A549 treated with dexamethasone at 1 μM for 4 hours (cell line): ENCODE measurements around the gene SRGAP2. TPM values are rescaled to one million over a fixed set of nuclear protein-coding genes. Genes with fewer than 3 reads are reported as not detected.

ENCODE experiments used
- total RNA-seq: library from RNA; stranded (reverse); fragments of 200-300 nt; extraction: Qiagen RNA extraction; gene quantifications from 5 replicates; pipeline ENCODE4 v1.2.3, GENCODE V29; 2022

The SRGAP2 gene
- total RNA-seq = 20.5 to 40.8 TPM (median 34.5 TPM) in 5 replicates

DNA sequence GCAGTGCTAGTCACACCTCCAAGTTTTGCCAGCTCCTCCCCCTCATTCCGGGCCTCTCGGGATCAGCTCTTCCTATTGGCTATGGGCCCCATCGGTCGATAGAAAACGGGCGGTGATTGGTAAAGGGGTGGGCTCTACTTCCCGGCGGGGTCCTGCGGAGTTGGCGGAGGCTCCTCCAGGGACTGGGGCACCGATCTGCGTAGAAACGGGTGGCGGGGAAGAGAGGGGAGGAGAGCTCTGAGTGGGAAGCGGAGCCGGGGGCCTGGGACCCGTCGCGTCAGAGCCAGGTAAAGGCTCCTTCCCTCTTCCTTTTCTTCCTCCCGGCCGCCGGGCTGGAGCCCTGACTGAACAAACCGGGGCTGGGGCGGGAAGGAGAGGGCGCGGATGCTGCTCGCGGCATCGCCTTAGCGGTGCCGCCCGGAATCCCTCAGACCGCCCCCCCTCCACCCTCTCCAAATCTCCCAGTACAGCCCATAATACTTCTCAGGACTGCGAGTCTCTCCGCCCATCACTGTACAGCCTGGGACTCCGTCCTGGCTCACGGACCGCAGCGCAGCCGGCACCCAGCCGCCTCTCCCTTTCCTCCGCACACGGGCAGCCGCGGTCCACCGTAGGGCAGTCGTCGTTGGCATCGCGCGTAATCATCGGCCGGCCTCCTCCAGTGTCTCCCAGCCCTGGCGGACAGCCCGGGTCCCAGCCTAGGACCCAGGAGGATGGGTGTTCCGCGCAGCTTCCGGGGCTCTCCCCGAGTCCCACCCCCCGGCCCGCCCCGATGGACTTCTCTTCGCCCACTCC is at the start of gene SRGAP2:
Gene SRGAP2, plus strand, starts transcription at position 178 of the 795 bp plus-strand sequence. CDS start 2,430 bp downstream, outside the sequence.

GRCh38 chr1:206202789-206203363 is 465 bp upstream of the SRGAP2 start, which contains the start of gene FAM72A:
Gene FAM72A (minus strand): TSS chr1:206202839. CDS start chr1:206202025, 814 bp downstream.

Other genes with a start within 250 kb of the SRGAP2 start
- gene RAB7B, start 200.1 kb upstream of the SRGAP2 start, total RNA-seq = 0.56 to 1.7 TPM (median 0.95 TPM) in 5 replicates
- 0.03 to 0.06 TPM (median 0.04 TPM) in 4 of 5 replicates, not detected in the other for gene CTSE, start 179.6 kb upstream of the SRGAP2 start, total RNA-seq
- not detected in 5 replicates for gene RHEX, start 150.4 kb upstream of the SRGAP2 start, total RNA-seq
- not detected in 5 replicates for gene AVPR1B, start 86.2 kb upstream of the SRGAP2 start, total RNA-seq
- 10.3 to 12.5 TPM (median 10.7 TPM) in 5 replicates for gene FAM72A, start 702 bp upstream of the SRGAP2 start, total RNA-seq